ENCODE results near the gene TNS3.

Gene TNS3

DNA sequence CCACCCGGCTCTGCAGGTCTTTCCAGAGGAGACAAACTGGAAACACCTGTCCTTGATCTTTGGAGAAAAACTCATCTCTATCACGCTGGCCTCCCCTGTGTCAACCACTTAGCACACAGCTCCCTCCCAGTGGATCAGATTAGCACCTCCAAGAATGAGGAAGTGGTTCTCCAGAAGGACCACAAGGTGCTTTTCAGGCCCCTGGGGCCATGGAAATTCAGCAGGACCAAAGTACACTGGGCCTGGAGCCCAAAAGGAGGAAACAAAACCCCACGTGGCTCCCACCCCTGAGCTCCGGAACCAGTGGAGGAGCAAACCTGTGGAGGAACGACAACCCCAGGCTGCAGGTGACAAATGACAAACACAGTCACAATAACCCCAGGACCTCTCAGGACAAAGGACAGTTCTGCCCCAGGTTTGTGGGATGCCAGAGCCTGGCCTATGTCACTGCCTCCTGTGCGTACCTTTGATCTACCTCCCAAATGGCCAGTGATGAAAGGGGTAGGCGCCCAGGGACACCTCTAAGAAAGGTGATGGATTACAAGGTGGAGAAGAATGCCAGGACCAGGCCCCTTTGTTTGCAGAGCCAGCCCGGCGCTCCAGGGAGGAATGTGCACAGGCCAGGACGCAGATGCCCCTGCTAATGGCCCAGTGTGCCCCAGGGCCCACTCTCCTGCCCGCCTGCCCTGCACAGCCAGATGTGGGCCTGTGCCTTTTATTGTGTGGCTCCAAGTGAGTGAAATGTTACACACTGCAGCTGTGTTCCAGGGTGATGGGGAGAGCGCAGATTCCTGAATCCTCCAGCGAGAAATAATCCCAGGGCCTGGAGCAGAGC is 5.7 kb downstream of the TNS3 start:
- Histone ChIP-seq H2BK120ac (ENCODE audit: low read depth, low read length) (peak overlapping the region; percentile 75), H2BK12ac (ENCODE audit: low read length in 2 of 2) (peak overlapping the region; percentile 14 to 76), H3K9ac (ENCODE audit: low read length) (peak overlapping the region; percentile 65), H2AK5ac (ENCODE audit: low read length, severe bottlenecking) (peak overlapping the region; percentile 8), H3K18ac (ENCODE audit: low read depth in 1 of 2, low read length in 2 of 2) (peak overlapping the region; percentile 87 to 89), H2BK5ac (ENCODE audit: low read depth, low read length, poor library complexity, severe bottlenecking) (no peak overlapping the region), H3K9me3 (ENCODE audit: control insufficient read depth, low read length) (no peaks in the 10 kb centered on the region), H3K4me1 (ENCODE audit: control insufficient read depth, insufficient read depth, low read depth, low read length) (peaks cover 46% of the 10 kb centered on the region), H3K79me1 (replicated peaks; ENCODE audit: low read length, poor library complexity, severe bottlenecking) (peaks cover 12% of the 10 kb centered on the region), H3K36me3 (ENCODE audit: control insufficient read depth in 1 of 2, insufficient read depth in 2 of 2, low read depth in 1 of 2, low read length in 2 of 2) (peaks cover 0 to 18% of the 10 kb centered on the region in 2 experiments), H3K27me3 (ENCODE audit: control insufficient read depth in 1 of 2, insufficient read depth in 1 of 2, low read length in 2 of 2) (peaks cover 0 to 20% of the 10 kb centered on the region in 2 experiments), H3K14ac (ENCODE audit: low read length in 2 of 2) (no peak overlapping the region), H3K23ac (ENCODE audit: low read length in 2 of 2) (no peak overlapping the region), H2AFZ (ENCODE audit: low read depth, low read length) (no peak overlapping the region), H2BK15ac (ENCODE audit: low read depth, poor library complexity, severe bottlenecking) (peak overlapping the region; percentile 60), H4K91ac (ENCODE audit: low read length) (peak overlapping the region; percentile 84), H3K4me3 (ENCODE audit: insufficient read depth in 1 of 2, low read depth in 1 of 2, low read length in 2 of 2) (no peak overlapping the region), H3K4me2 (ENCODE audit: low read length, poor library complexity, severe bottlenecking) (no peak overlapping the region), H3K27ac (ENCODE audit: low read length, poor library complexity, severe bottlenecking) (peak overlapping the region; percentile 6), H3K4ac (ENCODE audit: low read depth in 1 of 2, low read length in 2 of 2) (peak overlapping the region; percentile 57 to 66), H4K8ac (ENCODE audit: low read length) (peak overlapping the region; percentile 86)
- no peak for DNase-seq
- 80% methylated on average over 13 of the region's 13 CpGs for WGBS

- Histone ChIP-seq H4K8ac (ENCODE audit: low read length) (peak overlapping the region; percentile 8), H3K4me2 (ENCODE audit: low read length, poor library complexity, severe bottlenecking) (no peak overlapping the region), H3K9ac (ENCODE audit: low read length) (no peak overlapping the region), H3K18ac (ENCODE audit: low read depth in 1 of 2, low read length in 2 of 2) (peak overlapping the region; percentile 45 to 58), H4K91ac (ENCODE audit: low read length) (peak overlapping the region; percentile 5), H3K27me3 (ENCODE audit: control insufficient read depth in 1 of 2, insufficient read depth in 1 of 2, low read length in 2 of 2) (peaks cover 0 to 8% of the 10 kb centered on the region in 2 experiments), H3K14ac (ENCODE audit: low read length in 2 of 2) (no peak overlapping the region), H2BK12ac (ENCODE audit: low read length in 2 of 2) (no peak overlapping the region), H3K4ac (ENCODE audit: low read depth in 1 of 2, low read length in 2 of 2) (peak overlapping the region in 1 of 2 experiments; percentile 72), H3K79me1 (replicated peaks; ENCODE audit: low read length, poor library complexity, severe bottlenecking) (peaks cover 13% of the 10 kb centered on the region), H3K36me3 (ENCODE audit: control insufficient read depth in 1 of 2, insufficient read depth in 2 of 2, low read depth in 1 of 2, low read length in 2 of 2) (peaks cover 0 to 18% of the 10 kb centered on the region in 2 experiments), H3K9me3 (ENCODE audit: control insufficient read depth, low read length) (no peaks in the 10 kb centered on the region), H3K23ac (ENCODE audit: low read length in 2 of 2) (no peak overlapping the region), H3K4me1 (ENCODE audit: control insufficient read depth, insufficient read depth, low read depth, low read length) (peaks cover 51% of the 10 kb centered on the region), H3K27ac (ENCODE audit: low read length, poor library complexity, severe bottlenecking) (peak overlapping the region; percentile 87), H2BK15ac (ENCODE audit: low read depth, poor library complexity, severe bottlenecking) (no peak overlapping the region), H2BK5ac (ENCODE audit: low read depth, low read length, poor library complexity, severe bottlenecking) (no peak overlapping the region), H3K4me3 (ENCODE audit: insufficient read depth in 1 of 2, low read depth in 1 of 2, low read length in 2 of 2) (no peak overlapping the region), H2BK120ac (ENCODE audit: low read depth, low read length) (peak overlapping the region; percentile 12), H2AFZ (ENCODE audit: low read depth, low read length) (no peak overlapping the region), H2AK5ac (ENCODE audit: low read length, severe bottlenecking) (no peak overlapping the region)
- WGBS: 47% methylated on average over 7 of the region's 11 CpGs
- no peak for DNase-seq
Observed at GRCh38 chr7:47574482-47575329, 7.2 kb downstream of the TNS3 start.

- Histone ChIP-seq H3K23ac (ENCODE audit: low read length in 2 of 2) (no peak overlapping the region), H3K27me3 (ENCODE audit: control insufficient read depth in 1 of 2, insufficient read depth in 1 of 2, low read length in 2 of 2) (peaks cover 0 to 4% of the 10 kb centered on the region in 2 experiments), H2BK5ac (ENCODE audit: low read depth, low read length, poor library complexity, severe bottlenecking) (peak overlapping the region; percentile 67), H3K4me2 (ENCODE audit: low read length, poor library complexity, severe bottlenecking) (no peak overlapping the region), H3K4me1 (ENCODE audit: control insufficient read depth, insufficient read depth, low read depth, low read length) (peaks cover 48% of the 10 kb centered on the region), H3K27ac (ENCODE audit: low read length, poor library complexity, severe bottlenecking) (peak overlapping the region; percentile 87), H2BK15ac (ENCODE audit: low read depth, poor library complexity, severe bottlenecking) (no peak overlapping the region), H3K4ac (ENCODE audit: low read depth in 1 of 2, low read length in 2 of 2) (peak overlapping the region; percentile 27 to 64), H3K4me3 (ENCODE audit: insufficient read depth in 1 of 2, low read depth in 1 of 2, low read length in 2 of 2) (no peak overlapping the region), H3K36me3 (ENCODE audit: control insufficient read depth in 1 of 2, insufficient read depth in 2 of 2, low read depth in 1 of 2, low read length in 2 of 2) (peaks cover 0 to 18% of the 10 kb centered on the region in 2 experiments), H3K9ac (ENCODE audit: low read length) (no peak overlapping the region), H4K91ac (ENCODE audit: low read length) (peak overlapping the region; percentile 97), H3K14ac (ENCODE audit: low read length in 2 of 2) (no peak overlapping the region), H2BK120ac (ENCODE audit: low read depth, low read length) (peak overlapping the region; percentile 99), H2AK5ac (ENCODE audit: low read length, severe bottlenecking) (peak overlapping the region; percentile 88), H2AFZ (ENCODE audit: low read depth, low read length) (no peak overlapping the region), H3K79me1 (replicated peaks; ENCODE audit: low read length, poor library complexity, severe bottlenecking) (peaks cover 11% of the 10 kb centered on the region), H4K8ac (ENCODE audit: low read length) (peak overlapping the region; percentile 89), H3K9me3 (ENCODE audit: control insufficient read depth, low read length) (no peaks in the 10 kb centered on the region), H3K18ac (ENCODE audit: low read depth in 1 of 2, low read length in 2 of 2) (peak overlapping the region; percentile 82 to 87), H2BK12ac (ENCODE audit: low read length in 2 of 2) (peak overlapping the region; percentile 38 to 98)
- WGBS: 4% methylated on average over 11 of the region's 11 CpGs
- peak; percentile 95 for DNase-seq
Observed at GRCh38 chr7:47573758-47574481, 8.0 kb downstream of the TNS3 start.

Data from mesenchymal stem cell (in vitro differentiated cells and primary cell).